ENCODE measurements around the gene COL3A1.

COL3A1 gene

GRCh38 chr2:189012351-189012750 lies 38.2 kb downstream of the COL3A1 start:
- H3K4ac ChIP-seq (ENCODE audit: low read length) = no peak overlapping the region
- no peak overlapping the region for H2BK12ac ChIP-seq (ENCODE audit: low read length)
- no peak overlapping the region for H3K23ac ChIP-seq (ENCODE audit: low read depth, low read length, poor library complexity)
- no peak overlapping the region for H4K8ac ChIP-seq (ENCODE audit: low read depth, low read length)
- DNase-seq (ENCODE audit: low spot score) = no peak
- H2AFZ ChIP-seq (ENCODE audit: low read length) = no peak overlapping the region
- no peaks in the 10 kb centered on the region for H3K27me3 ChIP-seq (ENCODE audit: control insufficient read depth in 3 of 3, insufficient read depth in 3 of 3, low read depth in 1 of 3, low read length in 3 of 3)
- H3K36me3 ChIP-seq (replicated peaks in 1 of 2; ENCODE audit: control insufficient read depth in 2 of 2, insufficient read depth in 2 of 2, low read length in 2 of 2) = no peaks in the 10 kb centered on the region
- H3K4me2 ChIP-seq (ENCODE audit: insufficient read depth, low read length, poor library complexity, severe bottlenecking) = no peak overlapping the region
- H2AK5ac ChIP-seq (ENCODE audit: low read depth, low read length) = no peak overlapping the region
- peaks cover 0 to 13% of the 10 kb centered on the region in 2 donors for H3K4me1 ChIP-seq (ENCODE audit: control insufficient read depth in 2 of 2, insufficient read depth in 1 of 2, low read depth in 1 of 2, low read length in 2 of 2)
- no peak overlapping the region for H3K18ac ChIP-seq (ENCODE audit: low read length)
- H3K14ac ChIP-seq (ENCODE audit: low read length) = no peak overlapping the region
- no peak overlapping the region for H3K9ac ChIP-seq (ENCODE audit: low read depth, low read length, poor library complexity)
- no peak overlapping the region for H2BK15ac ChIP-seq (ENCODE audit: low read length)
- no peak overlapping the region for H4K91ac ChIP-seq (ENCODE audit: low read depth, low read length, poor library complexity)
- no peaks in the 10 kb centered on the region for H3K79me1 ChIP-seq (ENCODE audit: low read depth, low read length)
- H3K27ac ChIP-seq (replicated peaks; ENCODE audit: low read length) = no peak overlapping the region
- H2BK5ac ChIP-seq (ENCODE audit: low read length) = no peak overlapping the region
- no peaks in the 10 kb centered on the region for H3K9me3 ChIP-seq (replicated peaks in 1 of 2; ENCODE audit: control insufficient read depth in 2 of 2, insufficient read depth in 1 of 2, low read depth in 1 of 2, low read length in 2 of 2)
- WGBS, 2 donors (ENCODE audit: extremely low coverage in 2 of 2, insufficient read length in 2 of 2, insufficient replicate concordance in 1 of 2) = no CpG with 5 or more reads among the region's 1 CpG
- H3K4me3 ChIP-seq (ENCODE audit: low read length in 2 of 2) = no peak overlapping the region
- H2BK120ac ChIP-seq (ENCODE audit: low read depth, low read length) = no peak overlapping the region

GRCh38 chr2:189013031-189013430 lies 38.9 kb downstream of the COL3A1 start:
- no peaks in the 10 kb centered on the region for H3K27me3 ChIP-seq (ENCODE audit: control insufficient read depth in 3 of 3, insufficient read depth in 3 of 3, low read depth in 1 of 3, low read length in 3 of 3)
- H2AK5ac ChIP-seq (ENCODE audit: low read depth, low read length) = no peak overlapping the region
- no peak overlapping the region for H2BK5ac ChIP-seq (ENCODE audit: low read length)
- no peak overlapping the region for H2BK120ac ChIP-seq (ENCODE audit: low read depth, low read length)
- DNase-seq (ENCODE audit: low spot score) = no peak
- H3K14ac ChIP-seq (ENCODE audit: low read length) = no peak overlapping the region
- no peak overlapping the region for H4K91ac ChIP-seq (ENCODE audit: low read depth, low read length, poor library complexity)
- H3K9me3 ChIP-seq (replicated peaks in 1 of 2; ENCODE audit: control insufficient read depth in 2 of 2, insufficient read depth in 1 of 2, low read depth in 1 of 2, low read length in 2 of 2) = no peaks in the 10 kb centered on the region
- H3K18ac ChIP-seq (ENCODE audit: low read length) = no peak overlapping the region
- H2BK15ac ChIP-seq (ENCODE audit: low read length) = no peak overlapping the region
- H3K4me2 ChIP-seq (ENCODE audit: insufficient read depth, low read length, poor library complexity, severe bottlenecking) = no peak overlapping the region
- WGBS, 2 donors (ENCODE audit: extremely low coverage in 2 of 2, insufficient read length in 2 of 2, insufficient replicate concordance in 1 of 2) = no CpG with 5 or more reads among the region's 3 CpGs
- H3K4ac ChIP-seq (ENCODE audit: low read length) = no peak overlapping the region
- H3K27ac ChIP-seq (replicated peaks; ENCODE audit: low read length) = no peak overlapping the region
- H2BK12ac ChIP-seq (ENCODE audit: low read length) = no peak overlapping the region
- no peak overlapping the region for H4K8ac ChIP-seq (ENCODE audit: low read depth, low read length)
- no peaks in the 10 kb centered on the region for H3K79me1 ChIP-seq (ENCODE audit: low read depth, low read length)
- H3K23ac ChIP-seq (ENCODE audit: low read depth, low read length, poor library complexity) = no peak overlapping the region
- no peaks in the 10 kb centered on the region for H3K36me3 ChIP-seq (replicated peaks in 1 of 2; ENCODE audit: control insufficient read depth in 2 of 2, insufficient read depth in 2 of 2, low read length in 2 of 2)
- H3K4me1 ChIP-seq (ENCODE audit: control insufficient read depth in 2 of 2, insufficient read depth in 1 of 2, low read depth in 1 of 2, low read length in 2 of 2) = peaks cover 0 to 13% of the 10 kb centered on the region in 2 donors
- no peak overlapping the region for H3K4me3 ChIP-seq (ENCODE audit: low read length in 2 of 2)
- no peak overlapping the region for H3K9ac ChIP-seq (ENCODE audit: low read depth, low read length, poor library complexity)
- no peak overlapping the region for H2AFZ ChIP-seq (ENCODE audit: low read length)

GRCh38 chr2:189013671-189014448 lies 39.7 kb downstream of the COL3A1 start:
- Histone ChIP-seq H4K8ac (ENCODE audit: low read depth, low read length) (no peak overlapping the region), H3K9me3 (replicated peaks in 1 of 2; ENCODE audit: control insufficient read depth in 2 of 2, insufficient read depth in 1 of 2, low read depth in 1 of 2, low read length in 2 of 2) (no peaks in the 10 kb centered on the region), H3K18ac (ENCODE audit: low read length) (no peak overlapping the region), H3K79me1 (ENCODE audit: low read depth, low read length) (no peaks in the 10 kb centered on the region), H2BK5ac (ENCODE audit: low read length) (no peak overlapping the region), H3K4me1 (ENCODE audit: control insufficient read depth in 2 of 2, insufficient read depth in 1 of 2, low read depth in 1 of 2, low read length in 2 of 2) (peaks cover 0 to 13% of the 10 kb centered on the region in 2 donors), H3K9ac (ENCODE audit: low read depth, low read length, poor library complexity) (no peak overlapping the region), H3K27me3 (ENCODE audit: control insufficient read depth in 3 of 3, insufficient read depth in 3 of 3, low read depth in 1 of 3, low read length in 3 of 3) (no peaks in the 10 kb centered on the region), H3K4me2 (ENCODE audit: insufficient read depth, low read length, poor library complexity, severe bottlenecking) (no peak overlapping the region), H3K4me3 (ENCODE audit: low read length in 2 of 2) (no peak overlapping the region), H2AFZ (ENCODE audit: low read length) (peak overlapping the region; percentile 20), H2AK5ac (ENCODE audit: low read depth, low read length) (no peak overlapping the region), H3K14ac (ENCODE audit: low read length) (no peak overlapping the region), H3K4ac (ENCODE audit: low read length) (no peak overlapping the region), H2BK120ac (ENCODE audit: low read depth, low read length) (no peak overlapping the region), H4K91ac (ENCODE audit: low read depth, low read length, poor library complexity) (no peak overlapping the region), H2BK15ac (ENCODE audit: low read length) (no peak overlapping the region), H3K36me3 (replicated peaks in 1 of 2; ENCODE audit: control insufficient read depth in 2 of 2, insufficient read depth in 2 of 2, low read length in 2 of 2) (no peaks in the 10 kb centered on the region), H3K23ac (ENCODE audit: low read depth, low read length, poor library complexity) (no peak overlapping the region), H2BK12ac (ENCODE audit: low read length) (no peak overlapping the region), H3K27ac (replicated peaks; ENCODE audit: low read length) (no peak overlapping the region)
- no CpG with 5 or more reads among the region's 2 CpGs for WGBS, 2 donors (ENCODE audit: extremely low coverage in 2 of 2, insufficient read length in 2 of 2, insufficient replicate concordance in 1 of 2)
- DNase-seq (ENCODE audit: low spot score) = no peak

GRCh38 chr2:189014449-189015138 lies 40.4 kb downstream of the COL3A1 start:
- no peaks in the 10 kb centered on the region for H3K27me3 ChIP-seq (ENCODE audit: control insufficient read depth in 3 of 3, insufficient read depth in 3 of 3, low read depth in 1 of 3, low read length in 3 of 3)
- H4K91ac ChIP-seq (ENCODE audit: low read depth, low read length, poor library complexity) = no peak overlapping the region
- no peak overlapping the region for H3K4ac ChIP-seq (ENCODE audit: low read length)
- H3K36me3 ChIP-seq (replicated peaks in 1 of 2; ENCODE audit: control insufficient read depth in 2 of 2, insufficient read depth in 2 of 2, low read length in 2 of 2) = no peaks in the 10 kb centered on the region
- H2BK5ac ChIP-seq (ENCODE audit: low read length) = no peak overlapping the region
- peak overlapping the region; percentile 57 for H2AFZ ChIP-seq (ENCODE audit: low read length)
- H2BK15ac ChIP-seq (ENCODE audit: low read length) = no peak overlapping the region
- no peak overlapping the region for H3K27ac ChIP-seq (replicated peaks; ENCODE audit: low read length)
- no peak overlapping the region for H3K18ac ChIP-seq (ENCODE audit: low read length)
- H2BK12ac ChIP-seq (ENCODE audit: low read length) = no peak overlapping the region
- H3K4me3 ChIP-seq (ENCODE audit: low read length in 2 of 2) = no peak overlapping the region
- peaks cover 0 to 13% of the 10 kb centered on the region in 2 donors for H3K4me1 ChIP-seq (ENCODE audit: control insufficient read depth in 2 of 2, insufficient read depth in 1 of 2, low read depth in 1 of 2, low read length in 2 of 2)
- no peak overlapping the region for H3K4me2 ChIP-seq (ENCODE audit: insufficient read depth, low read length, poor library complexity, severe bottlenecking)
- H3K23ac ChIP-seq (ENCODE audit: low read depth, low read length, poor library complexity) = no peak overlapping the region
- no peak for DNase-seq (ENCODE audit: low spot score)
- no peak overlapping the region for H3K9ac ChIP-seq (ENCODE audit: low read depth, low read length, poor library complexity)
- WGBS, 2 donors (ENCODE audit: extremely low coverage in 2 of 2, insufficient read length in 2 of 2, insufficient replicate concordance in 1 of 2) = no CpG with 5 or more reads among the region's 2 CpGs
- no peak overlapping the region for H2AK5ac ChIP-seq (ENCODE audit: low read depth, low read length)
- no peaks in the 10 kb centered on the region for H3K9me3 ChIP-seq (replicated peaks in 1 of 2; ENCODE audit: control insufficient read depth in 2 of 2, insufficient read depth in 1 of 2, low read depth in 1 of 2, low read length in 2 of 2)
- no peaks in the 10 kb centered on the region for H3K79me1 ChIP-seq (ENCODE audit: low read depth, low read length)
- H3K14ac ChIP-seq (ENCODE audit: low read length) = no peak overlapping the region
- no peak overlapping the region for H4K8ac ChIP-seq (ENCODE audit: low read depth, low read length)
- H2BK120ac ChIP-seq (ENCODE audit: low read depth, low read length) = no peak overlapping the region

Measured in neuronal stem cell (in vitro differentiated cells).